Ishikawa (cell line): ENCODE data around the gene ZNF724.

ENCODE experiments used
- CREB1 ChIP-seq: IDR thresholded peaks from 2 replicates; pipeline ENCODE4 v1.6.1; 2012; ENCODE audit warnings: low read depth
- EGR1 ChIP-seq: IDR thresholded peaks from 2 replicates; pipeline ENCODE4 v1.6.1; 2012
- EP300 ChIP-seq: IDR thresholded peaks from 2 replicates; pipeline ENCODE4 v1.6.1; 2012; ENCODE audit warnings: borderline replicate concordance
- NFIC ChIP-seq: IDR thresholded peaks from 2 replicates; pipeline ENCODE4 v1.6.1; 2012
- TAF1 ChIP-seq: IDR thresholded peaks from 2 replicates; pipeline ENCODE4 v1.6.1; 2012; ENCODE audit warnings: low read depth, mild to moderate bottlenecking
- TF ChIP-seq, protein P1 (sequence below): IDR thresholded peaks from 2 replicates; pipeline ENCODE4 v1.6.1; 2012
- TF ChIP-seq, protein P2 (sequence below): IDR thresholded peaks from 2 replicates; pipeline ENCODE4 v1.6.1; 2012; ENCODE audit warnings: low read depth, mild to moderate bottlenecking

DNA sequence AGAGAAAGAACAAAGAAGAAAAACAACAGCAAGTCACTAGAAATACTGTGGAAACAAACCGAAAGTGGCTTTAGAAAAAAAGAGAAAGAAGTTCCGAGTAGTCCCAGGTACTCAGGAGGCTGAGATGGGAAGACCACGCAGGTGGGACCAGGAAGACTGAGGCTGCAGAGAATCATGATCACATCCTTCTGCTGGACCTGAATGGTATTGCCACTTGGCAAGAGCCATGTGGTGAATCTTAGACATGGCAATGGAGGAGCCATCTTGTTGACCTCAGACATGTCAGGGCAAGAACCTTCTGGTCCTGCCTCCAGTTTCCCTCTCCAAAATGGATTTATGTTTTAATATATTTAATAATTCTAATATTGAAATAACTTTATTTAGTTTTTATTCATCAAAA is 37.4 kb upstream of the ZNF724 start:
- TF ChIP-seq CREB1 (no peak), NFIC (no peak), TAF1 (no peak), EGR1 (no peak), EP300 (no peak)
- TF ChIP-seq, protein P1, sequence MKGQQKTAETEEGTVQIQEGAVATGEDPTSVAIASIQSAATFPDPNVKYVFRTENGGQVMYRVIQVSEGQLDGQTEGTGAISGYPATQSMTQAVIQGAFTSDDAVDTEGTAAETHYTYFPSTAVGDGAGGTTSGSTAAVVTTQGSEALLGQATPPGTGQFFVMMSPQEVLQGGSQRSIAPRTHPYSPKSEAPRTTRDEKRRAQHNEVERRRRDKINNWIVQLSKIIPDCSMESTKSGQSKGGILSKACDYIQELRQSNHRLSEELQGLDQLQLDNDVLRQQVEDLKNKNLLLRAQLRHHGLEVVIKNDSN = no peak
- TF ChIP-seq, protein P2, sequence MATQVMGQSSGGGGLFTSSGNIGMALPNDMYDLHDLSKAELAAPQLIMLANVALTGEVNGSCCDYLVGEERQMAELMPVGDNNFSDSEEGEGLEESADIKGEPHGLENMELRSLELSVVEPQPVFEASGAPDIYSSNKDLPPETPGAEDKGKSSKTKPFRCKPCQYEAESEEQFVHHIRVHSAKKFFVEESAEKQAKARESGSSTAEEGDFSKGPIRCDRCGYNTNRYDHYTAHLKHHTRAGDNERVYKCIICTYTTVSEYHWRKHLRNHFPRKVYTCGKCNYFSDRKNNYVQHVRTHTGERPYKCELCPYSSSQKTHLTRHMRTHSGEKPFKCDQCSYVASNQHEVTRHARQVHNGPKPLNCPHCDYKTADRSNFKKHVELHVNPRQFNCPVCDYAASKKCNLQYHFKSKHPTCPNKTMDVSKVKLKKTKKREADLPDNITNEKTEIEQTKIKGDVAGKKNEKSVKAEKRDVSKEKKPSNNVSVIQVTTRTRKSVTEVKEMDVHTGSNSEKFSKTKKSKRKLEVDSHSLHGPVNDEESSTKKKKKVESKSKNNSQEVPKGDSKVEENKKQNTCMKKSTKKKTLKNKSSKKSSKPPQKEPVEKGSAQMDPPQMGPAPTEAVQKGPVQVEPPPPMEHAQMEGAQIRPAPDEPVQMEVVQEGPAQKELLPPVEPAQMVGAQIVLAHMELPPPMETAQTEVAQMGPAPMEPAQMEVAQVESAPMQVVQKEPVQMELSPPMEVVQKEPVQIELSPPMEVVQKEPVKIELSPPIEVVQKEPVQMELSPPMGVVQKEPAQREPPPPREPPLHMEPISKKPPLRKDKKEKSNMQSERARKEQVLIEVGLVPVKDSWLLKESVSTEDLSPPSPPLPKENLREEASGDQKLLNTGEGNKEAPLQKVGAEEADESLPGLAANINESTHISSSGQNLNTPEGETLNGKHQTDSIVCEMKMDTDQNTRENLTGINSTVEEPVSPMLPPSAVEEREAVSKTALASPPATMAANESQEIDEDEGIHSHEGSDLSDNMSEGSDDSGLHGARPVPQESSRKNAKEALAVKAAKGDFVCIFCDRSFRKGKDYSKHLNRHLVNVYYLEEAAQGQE = no peak
